WTC11 (cell line): ENCODE results near the gene COG6. TPM values are rescaled to one million over a fixed set of nuclear protein-coding genes. Genes with fewer than 3 reads are reported as not detected.

Experiments
- ATAC-seq: fragments of 200-7000 bp; cut with Tn5 transposase; 2 replicates; pipeline ENCODE4 v1.10.0; 2021; ENCODE audit warnings: mild to moderate bottlenecking, moderate library complexity
- CTCF ChIA-PET: fragments of 300-600 bp; sonication (Branson Sonifier 250); formaldehyde crosslinking; loops from one replicate; lab custom pipeline; 2021; ENCODE audit warnings: antibody characterized with exemption; lab: Charles Lee
- POLR2A ChIA-PET: fragments of 350-600 bp; sonication (Branson Sonifier 250); formaldehyde crosslinking; loops from one replicate; lab custom pipeline; 2021; ENCODE audit warnings: antibody characterized with exemption; lab: Charles Lee
- DNase-seq: peaks from one replicate; pipeline ENCODE4 v3.0.0; 2021; ENCODE audit warnings: low spot score
- H3K27ac Mint-ChIP-seq: 2 replicates; pipeline ENCODE4 v1.8.0; 2021; ENCODE audit warnings: mixed read lengths
- H3K27me3 Mint-ChIP-seq: 2 replicates; pipeline ENCODE4 v1.8.0; 2021; ENCODE audit warnings: low read depth, mild to moderate bottlenecking, moderate library complexity, mixed read lengths
- H3K36me3 Mint-ChIP-seq: 2 replicates; pipeline ENCODE4 v1.8.0; 2021; ENCODE audit warnings: mixed read lengths
- H3K4me1 Mint-ChIP-seq: 2 replicates; pipeline ENCODE4 v1.8.0; 2022; ENCODE audit warnings: mixed read lengths
- H3K4me3 Mint-ChIP-seq: 2 replicates; pipeline ENCODE4 v1.8.0; 2021; ENCODE audit warnings: mild to moderate bottlenecking, moderate library complexity, mixed read lengths
- H3K9me3 Mint-ChIP-seq: 2 replicates; pipeline ENCODE4 v1.8.0; 2021; ENCODE audit warnings: mixed read lengths
- ARID4B ChIP-seq: sonication (generic); formaldehyde crosslinking; IDR thresholded peaks from 2 replicates; pipeline ENCODE4 v1.8.0; 2023; ENCODE audit warnings: missing genetic modification reagents, mild to moderate bottlenecking, borderline replicate concordance
- CREB1 ChIP-seq: sonication (generic); formaldehyde crosslinking; IDR thresholded peaks from 2 replicates; pipeline ENCODE4 v1.8.0; 2023; ENCODE audit warnings: mild to moderate bottlenecking, missing genetic modification reagents
- CREM ChIP-seq: sonication (generic); formaldehyde crosslinking; IDR thresholded peaks from 2 replicates; pipeline ENCODE4 v1.8.1; 2022; ENCODE audit warnings: mild to moderate bottlenecking, missing genetic modification reagents, moderate library complexity
- ESRRA ChIP-seq: sonication (generic); formaldehyde crosslinking; IDR thresholded peaks from 2 replicates; pipeline ENCODE4 v1.8.1; 2022; ENCODE audit warnings: mild to moderate bottlenecking, missing genetic modification reagents, borderline replicate concordance
- ETV6 ChIP-seq: sonication (generic); formaldehyde crosslinking; IDR thresholded peaks from 2 replicates; pipeline ENCODE4 v1.8.1; 2022; ENCODE audit warnings: mild to moderate bottlenecking, missing genetic modification reagents
- FOXP1 ChIP-seq: sonication (generic); formaldehyde crosslinking; IDR thresholded peaks from 2 replicates; pipeline ENCODE4 v1.8.0; 2022; ENCODE audit warnings: missing genetic modification reagents, mild to moderate bottlenecking, moderate library complexity, borderline replicate concordance
- GTF2I ChIP-seq: fragments of 250-450 bp; sonication (Bioruptor Pico); conservative IDR thresholded peaks from 2 replicates; pipeline ENCODE4 v1.4.0; 2021; ENCODE audit warnings: mild to moderate bottlenecking
- JUN ChIP-seq: sonication (generic); formaldehyde crosslinking; IDR thresholded peaks from 2 replicates; pipeline ENCODE4 v1.8.0; 2023; ENCODE audit warnings: mild to moderate bottlenecking, missing genetic modification reagents
- MYBL2 ChIP-seq: sonication (generic); formaldehyde crosslinking; IDR thresholded peaks from 2 replicates; pipeline ENCODE4 v1.8.1; 2023; ENCODE audit warnings: mild to moderate bottlenecking, moderate library complexity, missing genetic modification reagents
- NR1H2 ChIP-seq: sonication (generic); formaldehyde crosslinking; IDR thresholded peaks from 2 replicates; pipeline ENCODE4 v1.9.0; 2021; ENCODE audit warnings: mild to moderate bottlenecking, moderate library complexity, missing genetic modification reagents
- OVOL2 ChIP-seq: fragments of 250-450 bp; sonication (Bioruptor Pico); IDR thresholded peaks from 2 replicates; pipeline ENCODE4 v1.9.0; 2021; ENCODE audit warnings: mild to moderate bottlenecking, borderline replicate concordance
- PREB ChIP-seq: sonication (generic); formaldehyde crosslinking; IDR thresholded peaks from 2 replicates; pipeline ENCODE4 v1.8.1; 2022; ENCODE audit warnings: mild to moderate bottlenecking, missing genetic modification reagents, moderate library complexity, borderline replicate concordance
- PRRX2 ChIP-seq: fragments of 250-450 bp; sonication (Bioruptor Pico); IDR thresholded peaks from 2 replicates; pipeline ENCODE4 v1.8.0; 2021; ENCODE audit warnings: mild to moderate bottlenecking
- RELA ChIP-seq: sonication (generic); formaldehyde crosslinking; IDR thresholded peaks from 2 replicates; pipeline ENCODE4 v1.8.1; 2022; ENCODE audit warnings: missing genetic modification reagents, mild to moderate bottlenecking, borderline replicate concordance
- TP53 ChIP-seq: sonication (generic); formaldehyde crosslinking; IDR thresholded peaks from 2 replicates; pipeline ENCODE4 v1.8.1; 2023; ENCODE audit warnings: mild to moderate bottlenecking, missing genetic modification reagents
- ZNF121 ChIP-seq: sonication (generic); formaldehyde crosslinking; IDR thresholded peaks from 2 replicates; pipeline ENCODE4 v1.8.0; 2023; ENCODE audit warnings: missing genetic modification reagents
- ZNF138 ChIP-seq: sonication (generic); formaldehyde crosslinking; conservative IDR thresholded peaks from 2 replicates; pipeline ENCODE4 v1.8.1; 2022; ENCODE audit warnings: mild to moderate bottlenecking, moderate library complexity, missing genetic modification reagents
- ZNF281 ChIP-seq: sonication (generic); formaldehyde crosslinking; IDR thresholded peaks from 2 replicates; pipeline ENCODE4 v1.8.0; 2023; ENCODE audit warnings: mild to moderate bottlenecking, missing genetic modification reagents
- ZNF416 ChIP-seq: fragments of 250-450 bp; sonication (Bioruptor Pico); IDR thresholded peaks from 2 replicates; pipeline ENCODE4 v1.9.0; 2021; ENCODE audit warnings: mild to moderate bottlenecking, inconsistent platforms
- ZNF423 ChIP-seq: fragments of 250-450 bp; sonication (Bioruptor Pico); IDR thresholded peaks from 2 replicates; pipeline ENCODE4 v2.1.2; 2022; ENCODE audit warnings: mild to moderate bottlenecking, moderate library complexity
- ZNF425 ChIP-seq: fragments of 250-450 bp; sonication (Bioruptor Pico); conservative IDR thresholded peaks from 2 replicates; pipeline ENCODE4 v1.9.0; 2021; ENCODE audit warnings: mild to moderate bottlenecking
- ZNF512 ChIP-seq: sonication (generic); formaldehyde crosslinking; IDR thresholded peaks from 2 replicates; pipeline ENCODE4 v1.8.1; 2022; ENCODE audit warnings: missing genetic modification reagents, borderline replicate concordance
- ZNF671 ChIP-seq: fragments of 250-450 bp; sonication (Bioruptor Pico); IDR thresholded peaks from 2 replicates; pipeline ENCODE4 v1.8.0; 2021; ENCODE audit warnings: mild to moderate bottlenecking
- total RNA-seq: library from RNA; stranded (reverse); gene quantifications from 3 replicates; pipeline ENCODE4 v1.2.3, GENCODE V29; 2021

The COG6 gene
- total RNA-seq, 1 experiment from 2014 or later = 23.0 TPM

GRCh38 chr13:39780711-39781110 lies 125.2 kb downstream of the COG6 start (continued):
- no peak for TF ChIP-seq ARID4B (CRISPR knock-in tag)
- TF ChIP-seq PREB = no peak
- TF ChIP-seq JUN (CRISPR knock-in tag) = no peak
- TF ChIP-seq PRRX2 (CRISPR knock-in tag) = no peak
- TF ChIP-seq ZNF423 (CRISPR knock-in tag) = no peak
- TF ChIP-seq TP53 (CRISPR knock-in tag) = no peak
- TF ChIP-seq CREB1 (CRISPR knock-in tag) = no peak

- H3K4me1 Mint-ChIP-seq = peaks cover 16% of the 10 kb centered on the region
- ChIA-PET POLR2A (no interaction called here), CTCF (no interaction called here)
- peaks cover 5% of the 10 kb centered on the region for H3K36me3 Mint-ChIP-seq
- no peak overlapping the region for H3K4me3 Mint-ChIP-seq
- ATAC-seq = no peak
- DNase-seq = no peak
- H3K27me3 Mint-ChIP-seq = no peaks in the 10 kb centered on the region
- H3K9me3 Mint-ChIP-seq = peaks cover 12% of the 10 kb centered on the region
- no peak overlapping the region for H3K27ac Mint-ChIP-seq
- no peak for TF ChIP-seq ZNF121 (CRISPR knock-in tag)
- TF ChIP-seq RELA (CRISPR knock-in tag) = no peak
- TF ChIP-seq NR1H2 (CRISPR knock-in tag) = no peak
- TF ChIP-seq ETV6 (CRISPR knock-in tag) = no peak
- no peak for TF ChIP-seq ESRRA
- no peak for TF ChIP-seq FOXP1 (CRISPR knock-in tag)
- no peak for TF ChIP-seq JUN (CRISPR knock-in tag)
- TF ChIP-seq ZNF423 (CRISPR knock-in tag) = no peak
- TF ChIP-seq CREB1 (CRISPR knock-in tag) = no peak
- no peak for TF ChIP-seq ZNF416 (CRISPR knock-in tag)
Observed at GRCh38 chr13:39781381-39781780, 125.9 kb downstream of the COG6 start.

GRCh38 chr13:39783051-39783450 lies 127.6 kb downstream of the COG6 start:
- POLR2A ChIA-PET = no interaction called here
- TF ChIP-seq GTF2I (no peak), ZNF138 (CRISPR knock-in tag) (no peak), MYBL2 (no peak), NR1H2 (CRISPR knock-in tag) (no peak), RELA (CRISPR knock-in tag) (no peak), CREM (no peak), ZNF671 (no peak), ZNF425 (CRISPR knock-in tag) (no peak), OVOL2 (no peak), ZNF512 (no peak), ZNF281 (no peak), CREB1 (CRISPR knock-in tag) (no peak)

More at GRCh38 chr13:39783051-39783450, 127.6 kb downstream of the COG6 start:
- CTCF ChIA-PET = no interaction called here
- Mint-ChIP-seq H3K27ac (no peak overlapping the region), H3K4me3 (no peak overlapping the region), H3K36me3 (peaks cover 6% of the 10 kb centered on the region), H3K27me3 (no peaks in the 10 kb centered on the region), H3K9me3 (peaks cover 12% of the 10 kb centered on the region), H3K4me1 (peaks cover 24% of the 10 kb centered on the region)
- no peak for DNase-seq
- no peak for ATAC-seq
